ENCODE measurements around the gene IGHMBP2. TPM values are rescaled to one million over a fixed set of nuclear protein-coding genes. Genes with fewer than 3 reads are reported as not detected.

The IGHMBP2 gene
- total RNA-seq, 6 experiments from 2014 or later: 11.9 to 15.4 (median 14.1) TPM

GRCh38 chr11:68982134-68982533, 78.4 kb downstream of the IGHMBP2 start:
- Mint-ChIP-seq H3K27ac (no peak overlapping the region), H3K9me3 (no peaks in the 10 kb centered on the region; the same call in 1 of the 2 replicates), H3K36me3 (ENCODE audit: low read depth) (no peaks in the 10 kb centered on the region; the same call in 1 of the 2 replicates), H3K4me3 (no peak overlapping the region), H3K4me1 (ENCODE audit: low read depth) (no peaks in the 10 kb centered on the region), H3K27me3 (ENCODE audit: insufficient read depth) (peaks cover 39% of the 10 kb centered on the region)
- no peak for DNase-seq
- TF ChIP-seq CTCF (IDR thresholded peaks at IDR 0.05): no peak

- no peak for DNase-seq
- no peak for TF ChIP-seq CTCF (IDR thresholded peaks at IDR 0.05)
- H3K4me1 Mint-ChIP-seq (ENCODE audit: low read depth): no peaks in the 10 kb centered on the region
- H3K36me3 Mint-ChIP-seq (ENCODE audit: low read depth): no peaks in the 10 kb centered on the region; the same call in 1 of the 2 replicates
- H3K27ac Mint-ChIP-seq: no peak overlapping the region
- no peaks in the 10 kb centered on the region; the same call in 1 of the 2 replicates for H3K9me3 Mint-ChIP-seq
- no peak overlapping the region for H3K4me3 Mint-ChIP-seq
- H3K27me3 Mint-ChIP-seq (ENCODE audit: insufficient read depth): peaks cover 28% of the 10 kb centered on the region
Observed at GRCh38 chr11:68983801-68984200, 80.1 kb downstream of the IGHMBP2 start.

- no peak overlapping the region for H3K4me3 Mint-ChIP-seq
Observed at GRCh38 chr11:68987211-68987610, 83.5 kb downstream of the IGHMBP2 start.

GRCh38 chr11:68988491-68988890, 84.8 kb downstream of the IGHMBP2 start:
- Mint-ChIP-seq H3K27me3 (ENCODE audit: insufficient read depth) (peaks cover 31% of the 10 kb centered on the region), H3K4me1 (ENCODE audit: low read depth) (no peaks in the 10 kb centered on the region), H3K27ac (no peak overlapping the region), H3K4me3 (no peak overlapping the region), H3K36me3 (ENCODE audit: low read depth) (no peaks in the 10 kb centered on the region; the same call in 1 of the 2 replicates), H3K9me3 (no peaks in the 10 kb centered on the region)
- TF ChIP-seq CTCF (IDR thresholded peaks at IDR 0.05): no peak
- DNase-seq: no peak

More at GRCh38 chr11:68987211-68987610, 83.5 kb downstream of the IGHMBP2 start:
- no peak for DNase-seq
- Mint-ChIP-seq H3K27ac (no peak overlapping the region), H3K36me3 (ENCODE audit: low read depth) (no peaks in the 10 kb centered on the region; the same call in 1 of the 2 replicates), H3K4me1 (ENCODE audit: low read depth) (no peaks in the 10 kb centered on the region), H3K9me3 (no peaks in the 10 kb centered on the region; the same call in 1 of the 2 replicates), H3K27me3 (ENCODE audit: insufficient read depth) (peaks cover 30% of the 10 kb centered on the region)
- no peak for TF ChIP-seq CTCF (IDR thresholded peaks at IDR 0.05)

Other genes starting within 250 kb of the IGHMBP2 start
- gene GAL, start 219.3 kb upstream of the IGHMBP2 start, total RNA-seq (2021; fragmentation: NEBNext Ultra II Directional; extraction: Animal tissue kit (Norgen Biotek cat#: 25700)): 10 to 100 TPM in 2 of 6 experiments, 1 to 10 TPM in 1, under 1 TPM in 3; 0.60 to 12.9 (median 1.0) TPM
- gene TESMIN, start 152.4 kb upstream of the IGHMBP2 start, total RNA-seq (2021; fragmentation: NEBNext Ultra II Directional; extraction: Animal tissue kit (Norgen Biotek cat#: 25700)): 1 to 10 TPM; 3.9 to 6.1 (median 5.0) TPM
- 10 to 100 TPM; 35.5 to 63.7 (median 55.8) TPM for gene CPT1A, start 62.0 kb upstream of the IGHMBP2 start, total RNA-seq (2021; fragmentation: NEBNext Ultra II Directional; extraction: Animal tissue kit (Norgen Biotek cat#: 25700))
- gene MRPL21, start 59 bp upstream of the IGHMBP2 start, total RNA-seq (2021; fragmentation: NEBNext Ultra II Directional; extraction: Animal tissue kit (Norgen Biotek cat#: 25700)): 10 to 100 TPM; 60.8 to 69.9 (median 63.9) TPM
- gene MRGPRD, start 77.1 kb downstream of the IGHMBP2 start, total RNA-seq (2021; fragmentation: NEBNext Ultra II Directional; extraction: Animal tissue kit (Norgen Biotek cat#: 25700)): not detected
- gene MRGPRF, start 109.4 kb downstream of the IGHMBP2 start, total RNA-seq (2021; fragmentation: NEBNext Ultra II Directional; extraction: Animal tissue kit (Norgen Biotek cat#: 25700)): 10 to 100 TPM; 51.4 to 74.9 (median 63.9) TPM
- 10 to 100 TPM in 1 of 6 experiments, 1 to 10 TPM in 5; 8.0 to 11.2 (median 9.0) TPM for gene TPCN2, start 145.0 kb downstream of the IGHMBP2 start, total RNA-seq (2021; fragmentation: NEBNext Ultra II Directional; extraction: Animal tissue kit (Norgen Biotek cat#: 25700))